ENCODE results near the gene CTU1.

CTU1 gene

DNA sequence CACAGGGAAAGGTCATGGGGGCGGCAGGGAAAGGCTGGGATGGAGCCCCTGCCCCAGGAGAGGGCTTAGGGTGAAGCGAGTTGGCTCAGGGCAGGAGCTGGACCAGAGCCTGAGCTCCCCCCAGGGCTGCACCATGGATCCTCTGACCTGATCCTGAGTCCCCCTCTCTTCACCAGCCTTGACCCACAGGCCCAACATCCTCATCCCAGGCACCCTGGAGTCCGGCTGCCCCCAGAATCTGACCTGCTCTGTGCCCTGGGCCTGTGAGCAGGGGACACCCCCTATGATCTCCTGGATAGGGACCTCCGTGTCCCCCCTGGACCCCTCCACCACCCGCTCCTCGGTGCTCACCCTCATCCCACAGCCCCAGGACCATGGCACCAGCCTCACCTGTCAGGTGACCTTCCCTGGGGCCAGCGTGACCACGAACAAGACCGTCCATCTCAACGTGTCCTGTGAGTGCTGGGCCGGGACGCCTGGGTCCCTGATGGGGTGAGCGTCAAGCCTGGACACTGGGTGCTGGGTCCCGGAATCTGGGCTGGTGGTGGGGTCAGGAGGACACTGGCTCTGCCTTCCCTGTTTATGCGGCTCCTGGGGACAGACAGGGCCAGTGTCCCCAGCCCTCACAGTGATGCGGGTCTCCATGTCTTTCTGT lies 17.3 kb upstream of the CTU1 start:
- H3K4me1 ChIP-seq (ENCODE audit: insufficient read depth, low read length): no peaks in the 10 kb centered on the region

DNA sequence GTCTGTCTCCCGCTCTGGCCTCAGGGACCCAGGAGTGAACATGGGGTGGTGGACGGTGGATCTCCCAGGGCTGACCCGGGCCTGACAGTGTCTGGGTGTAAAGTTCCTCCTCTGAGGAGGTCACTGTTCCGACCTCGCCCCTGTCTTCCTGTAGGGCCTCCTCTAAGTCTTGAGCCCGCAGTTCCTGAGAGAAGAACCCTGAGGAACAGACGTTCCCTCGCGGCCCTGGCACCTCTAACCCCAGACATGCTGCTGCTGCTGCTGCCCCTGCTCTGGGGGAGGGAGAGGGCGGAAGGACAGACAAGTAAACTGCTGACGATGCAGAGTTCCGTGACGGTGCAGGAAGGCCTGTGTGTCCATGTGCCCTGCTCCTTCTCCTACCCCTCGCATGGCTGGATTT lies 16.5 kb upstream of the CTU1 start, which contains the start of gene SIGLEC9:
Gene SIGLEC9 (plus strand): TSS at position 178 of the 400 bp plus-strand sequence. CDS start 69 bp downstream, at position 247.
- Histone ChIP-seq H3K27ac (ENCODE audit: low read length) (no peak within 1 kb of the TSS), H4K20me1 (ENCODE audit: insufficient read depth, low read length) (no peaks in the 10 kb centered on the region), H3K4me2 (ENCODE audit: insufficient read depth, low read length) (no peak within 1 kb of the TSS), H2AFZ (ENCODE audit: low read depth, low read length) (no peak within 1 kb of the TSS), H3K9me3 (ENCODE audit: insufficient read depth, low read length, severe bottlenecking) (no peaks in the 10 kb centered on the region), H3K9ac (ENCODE audit: low read depth, low read length) (no peak within 1 kb of the TSS), H3K79me2 (ENCODE audit: insufficient read depth, low read length) (no peaks in the 10 kb centered on the region), H3K27me3 (ENCODE audit: insufficient read depth, low read length, poor library complexity) (no peaks in the 10 kb centered on the region), H3K4me3 (ENCODE audit: low read depth in 1 of 2, low read length in 2 of 2) (no peak within 1 kb of the TSS), H3K4me1 (ENCODE audit: insufficient read depth, low read length) (no peaks in the 10 kb centered on the region), H3K36me3 (ENCODE audit: insufficient read depth, low read length) (no peaks in the 10 kb centered on the region)
- DNase-seq: no peak
- ATAC-seq (ENCODE audit: insufficient read depth, low read depth): no peak
- no peak for TF ChIP-seq EZH2 (IDR thresholded peaks at IDR 0.05; ENCODE audit: borderline replicate concordance, low read depth, low read length, severe bottlenecking)
- TF ChIP-seq, protein P1, sequence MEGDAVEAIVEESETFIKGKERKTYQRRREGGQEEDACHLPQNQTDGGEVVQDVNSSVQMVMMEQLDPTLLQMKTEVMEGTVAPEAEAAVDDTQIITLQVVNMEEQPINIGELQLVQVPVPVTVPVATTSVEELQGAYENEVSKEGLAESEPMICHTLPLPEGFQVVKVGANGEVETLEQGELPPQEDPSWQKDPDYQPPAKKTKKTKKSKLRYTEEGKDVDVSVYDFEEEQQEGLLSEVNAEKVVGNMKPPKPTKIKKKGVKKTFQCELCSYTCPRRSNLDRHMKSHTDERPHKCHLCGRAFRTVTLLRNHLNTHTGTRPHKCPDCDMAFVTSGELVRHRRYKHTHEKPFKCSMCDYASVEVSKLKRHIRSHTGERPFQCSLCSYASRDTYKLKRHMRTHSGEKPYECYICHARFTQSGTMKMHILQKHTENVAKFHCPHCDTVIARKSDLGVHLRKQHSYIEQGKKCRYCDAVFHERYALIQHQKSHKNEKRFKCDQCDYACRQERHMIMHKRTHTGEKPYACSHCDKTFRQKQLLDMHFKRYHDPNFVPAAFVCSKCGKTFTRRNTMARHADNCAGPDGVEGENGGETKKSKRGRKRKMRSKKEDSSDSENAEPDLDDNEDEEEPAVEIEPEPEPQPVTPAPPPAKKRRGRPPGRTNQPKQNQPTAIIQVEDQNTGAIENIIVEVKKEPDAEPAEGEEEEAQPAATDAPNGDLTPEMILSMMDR (IDR thresholded peaks at IDR 0.05; ENCODE audit: borderline replicate concordance, extremely low read depth, low read length, poor library complexity, severe bottlenecking): no peak

More for the DNA sequence above, 17.3 kb upstream of the CTU1 start:
- DNase-seq: no peak
- no peak for ATAC-seq (ENCODE audit: insufficient read depth, low read depth)
- no peak overlapping the region for H3K4me3 ChIP-seq (ENCODE audit: low read depth in 1 of 2, low read length in 2 of 2)
- no peak overlapping the region for H2AFZ ChIP-seq (ENCODE audit: low read depth, low read length)
- H3K27ac ChIP-seq (ENCODE audit: low read length): no peak overlapping the region
- H3K9ac ChIP-seq (ENCODE audit: low read depth, low read length): no peak overlapping the region
- no peaks in the 10 kb centered on the region for H4K20me1 ChIP-seq (ENCODE audit: insufficient read depth, low read length)
- H3K4me2 ChIP-seq (ENCODE audit: insufficient read depth, low read length): no peak overlapping the region
- H3K36me3 ChIP-seq (ENCODE audit: insufficient read depth, low read length): no peaks in the 10 kb centered on the region
- H3K79me2 ChIP-seq (ENCODE audit: insufficient read depth, low read length): no peaks in the 10 kb centered on the region
- H3K9me3 ChIP-seq (ENCODE audit: insufficient read depth, low read length, severe bottlenecking): no peaks in the 10 kb centered on the region
- no peak for TF ChIP-seq EZH2 (IDR thresholded peaks at IDR 0.05; ENCODE audit: borderline replicate concordance, low read depth, low read length, severe bottlenecking)
- TF ChIP-seq, protein P1 (IDR thresholded peaks at IDR 0.05; ENCODE audit: borderline replicate concordance, extremely low read depth, low read length, poor library complexity, severe bottlenecking): no peak
- H3K27me3 ChIP-seq (ENCODE audit: insufficient read depth, low read length, poor library complexity): no peaks in the 10 kb centered on the region

DNA sequence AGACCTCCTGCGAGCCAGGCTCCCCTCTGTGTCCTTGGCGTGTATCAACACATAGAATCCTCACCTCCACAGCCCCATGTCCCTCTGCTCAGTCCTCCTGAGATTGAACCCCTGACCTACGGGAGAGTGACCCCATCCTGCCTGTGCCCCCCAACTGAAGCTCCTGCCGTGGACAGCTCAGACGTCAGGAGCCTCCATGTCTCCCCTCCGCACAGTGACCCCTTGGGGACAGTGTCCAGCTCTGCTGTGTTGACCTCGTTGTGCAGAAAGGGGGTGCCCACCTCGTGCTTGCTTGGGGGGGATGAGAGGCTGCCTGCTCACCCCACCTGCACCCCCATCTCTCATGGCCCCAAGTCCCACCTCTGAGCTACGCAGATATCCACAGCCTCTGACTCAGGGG lies 16.0 kb upstream of the CTU1 start:
- H3K79me2 ChIP-seq (ENCODE audit: insufficient read depth, low read length): no peaks in the 10 kb centered on the region
- no peaks in the 10 kb centered on the region for H3K27me3 ChIP-seq (ENCODE audit: insufficient read depth, low read length, poor library complexity)
- H4K20me1 ChIP-seq (ENCODE audit: insufficient read depth, low read length): no peaks in the 10 kb centered on the region
- DNase-seq (no peak), ATAC-seq (ENCODE audit: insufficient read depth, low read depth) (no peak)
- TF ChIP-seq, protein P1 (IDR thresholded peaks at IDR 0.05; ENCODE audit: borderline replicate concordance, extremely low read depth, low read length, poor library complexity, severe bottlenecking): no peak
- TF ChIP-seq EZH2 (IDR thresholded peaks at IDR 0.05; ENCODE audit: borderline replicate concordance, low read depth, low read length, severe bottlenecking): no peak
- H2AFZ ChIP-seq (ENCODE audit: low read depth, low read length): no peak overlapping the region
- H3K27ac ChIP-seq (ENCODE audit: low read length): no peak overlapping the region
- no peak overlapping the region for H3K9ac ChIP-seq (ENCODE audit: low read depth, low read length)
- no peak overlapping the region for H3K4me2 ChIP-seq (ENCODE audit: insufficient read depth, low read length)
- H3K4me1 ChIP-seq (ENCODE audit: insufficient read depth, low read length): no peaks in the 10 kb centered on the region
- H3K4me3 ChIP-seq (ENCODE audit: low read depth in 1 of 2, low read length in 2 of 2): no peak overlapping the region
- no peaks in the 10 kb centered on the region for H3K36me3 ChIP-seq (ENCODE audit: insufficient read depth, low read length)
- H3K9me3 ChIP-seq (ENCODE audit: insufficient read depth, low read length, severe bottlenecking): no peaks in the 10 kb centered on the region
